Measurements from ENCODE around the gene PPM1H. TPM values are rescaled to one million over a fixed set of nuclear protein-coding genes. Genes with fewer than 3 reads are reported as not detected.

The PPM1H gene
- total and polyA plus RNA-seq, 2 of the 8 experiments (the other 6 are each of a cell fraction or from before 2014, with no cell fraction given): 16.4 to 36.1 TPM

DNA sequence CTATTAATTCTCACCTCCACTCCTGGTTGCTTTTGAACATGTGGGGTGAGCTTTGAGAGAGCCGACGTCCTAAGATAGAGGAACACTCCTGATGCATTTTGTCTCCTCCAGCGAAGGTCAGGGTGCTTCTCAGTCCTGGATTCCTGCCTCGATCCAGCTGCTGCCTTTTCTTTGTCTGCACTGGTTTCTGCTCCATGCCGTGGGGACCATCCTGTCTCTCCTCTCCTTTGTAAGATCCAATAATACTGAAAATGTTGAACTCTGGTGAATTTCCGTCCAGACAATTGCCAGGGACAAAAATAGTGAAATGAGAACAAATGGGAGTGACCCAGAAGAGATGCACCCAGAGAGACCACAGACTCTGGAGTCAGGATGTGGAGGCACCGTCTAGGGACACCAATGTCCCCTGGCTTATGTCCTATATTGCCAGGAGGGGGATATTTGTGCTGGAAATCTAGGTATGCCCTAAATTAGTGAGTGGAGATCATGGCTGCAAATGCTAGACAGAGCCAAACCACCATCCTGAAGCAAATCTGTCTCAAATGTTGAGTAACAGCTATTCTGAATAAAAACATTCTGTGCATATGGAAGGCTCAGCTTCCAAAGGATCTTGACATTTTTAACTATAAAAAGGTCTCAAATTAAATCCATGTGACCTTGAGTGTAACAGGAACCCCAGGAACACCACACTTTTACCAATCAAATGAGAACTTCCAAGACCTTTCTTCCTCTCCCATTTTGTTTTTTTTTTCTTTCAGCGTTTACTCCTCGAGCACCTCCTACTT lies 170.9 kb downstream of the PPM1H start (continued):
- TF ChIP-seq, protein P1, sequence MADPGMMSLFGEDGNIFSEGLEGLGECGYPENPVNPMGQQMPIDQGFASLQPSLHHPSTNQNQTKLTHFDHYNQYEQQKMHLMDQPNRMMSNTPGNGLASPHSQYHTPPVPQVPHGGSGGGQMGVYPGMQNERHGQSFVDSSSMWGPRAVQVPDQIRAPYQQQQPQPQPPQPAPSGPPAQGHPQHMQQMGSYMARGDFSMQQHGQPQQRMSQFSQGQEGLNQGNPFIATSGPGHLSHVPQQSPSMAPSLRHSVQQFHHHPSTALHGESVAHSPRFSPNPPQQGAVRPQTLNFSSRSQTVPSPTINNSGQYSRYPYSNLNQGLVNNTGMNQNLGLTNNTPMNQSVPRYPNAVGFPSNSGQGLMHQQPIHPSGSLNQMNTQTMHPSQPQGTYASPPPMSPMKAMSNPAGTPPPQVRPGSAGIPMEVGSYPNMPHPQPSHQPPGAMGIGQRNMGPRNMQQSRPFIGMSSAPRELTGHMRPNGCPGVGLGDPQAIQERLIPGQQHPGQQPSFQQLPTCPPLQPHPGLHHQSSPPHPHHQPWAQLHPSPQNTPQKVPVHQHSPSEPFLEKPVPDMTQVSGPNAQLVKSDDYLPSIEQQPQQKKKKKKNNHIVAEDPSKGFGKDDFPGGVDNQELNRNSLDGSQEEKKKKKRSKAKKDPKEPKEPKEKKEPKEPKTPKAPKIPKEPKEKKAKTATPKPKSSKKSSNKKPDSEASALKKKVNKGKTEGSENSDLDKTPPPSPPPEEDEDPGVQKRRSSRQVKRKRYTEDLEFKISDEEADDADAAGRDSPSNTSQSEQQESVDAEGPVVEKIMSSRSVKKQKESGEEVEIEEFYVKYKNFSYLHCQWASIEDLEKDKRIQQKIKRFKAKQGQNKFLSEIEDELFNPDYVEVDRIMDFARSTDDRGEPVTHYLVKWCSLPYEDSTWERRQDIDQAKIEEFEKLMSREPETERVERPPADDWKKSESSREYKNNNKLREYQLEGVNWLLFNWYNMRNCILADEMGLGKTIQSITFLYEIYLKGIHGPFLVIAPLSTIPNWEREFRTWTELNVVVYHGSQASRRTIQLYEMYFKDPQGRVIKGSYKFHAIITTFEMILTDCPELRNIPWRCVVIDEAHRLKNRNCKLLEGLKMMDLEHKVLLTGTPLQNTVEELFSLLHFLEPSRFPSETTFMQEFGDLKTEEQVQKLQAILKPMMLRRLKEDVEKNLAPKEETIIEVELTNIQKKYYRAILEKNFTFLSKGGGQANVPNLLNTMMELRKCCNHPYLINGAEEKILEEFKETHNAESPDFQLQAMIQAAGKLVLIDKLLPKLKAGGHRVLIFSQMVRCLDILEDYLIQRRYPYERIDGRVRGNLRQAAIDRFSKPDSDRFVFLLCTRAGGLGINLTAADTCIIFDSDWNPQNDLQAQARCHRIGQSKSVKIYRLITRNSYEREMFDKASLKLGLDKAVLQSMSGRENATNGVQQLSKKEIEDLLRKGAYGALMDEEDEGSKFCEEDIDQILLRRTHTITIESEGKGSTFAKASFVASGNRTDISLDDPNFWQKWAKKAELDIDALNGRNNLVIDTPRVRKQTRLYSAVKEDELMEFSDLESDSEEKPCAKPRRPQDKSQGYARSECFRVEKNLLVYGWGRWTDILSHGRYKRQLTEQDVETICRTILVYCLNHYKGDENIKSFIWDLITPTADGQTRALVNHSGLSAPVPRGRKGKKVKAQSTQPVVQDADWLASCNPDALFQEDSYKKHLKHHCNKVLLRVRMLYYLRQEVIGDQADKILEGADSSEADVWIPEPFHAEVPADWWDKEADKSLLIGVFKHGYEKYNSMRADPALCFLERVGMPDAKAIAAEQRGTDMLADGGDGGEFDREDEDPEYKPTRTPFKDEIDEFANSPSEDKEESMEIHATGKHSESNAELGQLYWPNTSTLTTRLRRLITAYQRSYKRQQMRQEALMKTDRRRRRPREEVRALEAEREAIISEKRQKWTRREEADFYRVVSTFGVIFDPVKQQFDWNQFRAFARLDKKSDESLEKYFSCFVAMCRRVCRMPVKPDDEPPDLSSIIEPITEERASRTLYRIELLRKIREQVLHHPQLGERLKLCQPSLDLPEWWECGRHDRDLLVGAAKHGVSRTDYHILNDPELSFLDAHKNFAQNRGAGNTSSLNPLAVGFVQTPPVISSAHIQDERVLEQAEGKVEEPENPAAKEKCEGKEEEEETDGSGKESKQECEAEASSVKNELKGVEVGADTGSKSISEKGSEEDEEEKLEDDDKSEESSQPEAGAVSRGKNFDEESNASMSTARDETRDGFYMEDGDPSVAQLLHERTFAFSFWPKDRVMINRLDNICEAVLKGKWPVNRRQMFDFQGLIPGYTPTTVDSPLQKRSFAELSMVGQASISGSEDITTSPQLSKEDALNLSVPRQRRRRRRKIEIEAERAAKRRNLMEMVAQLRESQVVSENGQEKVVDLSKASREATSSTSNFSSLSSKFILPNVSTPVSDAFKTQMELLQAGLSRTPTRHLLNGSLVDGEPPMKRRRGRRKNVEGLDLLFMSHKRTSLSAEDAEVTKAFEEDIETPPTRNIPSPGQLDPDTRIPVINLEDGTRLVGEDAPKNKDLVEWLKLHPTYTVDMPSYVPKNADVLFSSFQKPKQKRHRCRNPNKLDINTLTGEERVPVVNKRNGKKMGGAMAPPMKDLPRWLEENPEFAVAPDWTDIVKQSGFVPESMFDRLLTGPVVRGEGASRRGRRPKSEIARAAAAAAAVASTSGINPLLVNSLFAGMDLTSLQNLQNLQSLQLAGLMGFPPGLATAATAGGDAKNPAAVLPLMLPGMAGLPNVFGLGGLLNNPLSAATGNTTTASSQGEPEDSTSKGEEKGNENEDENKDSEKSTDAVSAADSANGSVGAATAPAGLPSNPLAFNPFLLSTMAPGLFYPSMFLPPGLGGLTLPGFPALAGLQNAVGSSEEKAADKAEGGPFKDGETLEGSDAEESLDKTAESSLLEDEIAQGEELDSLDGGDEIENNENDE (IDR thresholded peaks at IDR 0.05; ENCODE audit: insufficient replicate concordance, low read length): no peak
- no peak for TF ChIP-seq GTF2F1 (IDR thresholded peaks at IDR 0.05; ENCODE audit: borderline replicate concordance, low read depth, low read length)
